ENCODE measurements around the gene CTSZ. TPM values are rescaled to one million over a fixed set of nuclear protein-coding genes. Genes with fewer than 3 reads are reported as not detected.

Gene CTSZ
- total RNA-seq, 4 donors from 2014 or later, result 22.3 to 89.7 (median 57.2) TPM

GRCh38 chr20:58945965-58946631, 61.0 kb downstream of the CTSZ start:
- Histone ChIP-seq H3K27ac (no peak overlapping the region), H3K36me3 (no peaks in the 10 kb centered on the region), H3K4me3 (no peak overlapping the region), H3K27me3 (no peaks in the 10 kb centered on the region), H3K9me3 (no peaks in the 10 kb centered on the region), H3K4me1 (no peaks in the 10 kb centered on the region)
- DNase-seq, result no peak
- intact Hi-C loops (cut with DNase I), result no loop called here
- WGBS, 2 donors, result 83 to 87% methylated on average over 10 of the region's 10 CpGs
- no peak for TF ChIP-seq POLR2A (IDR thresholded peaks at IDR 0.05)

Other genes with a start within 250 kb of the CTSZ start
- under 1 TPM in 3 of 4 donors, not detected in 1; 0.19 to 0.48 (median 0.34) TPM for gene GNAS-AS1, start 156.4 kb downstream of the CTSZ start, total RNA-seq
- gene GNAS, start 154.5 kb downstream of the CTSZ start, total RNA-seq, result 100 to 1,000 TPM; 334 to 513 (median 458) TPM
- gene NELFCD, start 26.0 kb downstream of the CTSZ start, total RNA-seq, result 10 to 100 TPM; 40.5 to 64.3 (median 49.9) TPM
- under 1 TPM in 1 of 4 donors, not detected in 3; 0.19 TPM for gene TUBB1, start 12.2 kb upstream of the CTSZ start, total RNA-seq
- gene ATP5F1E, start 25.1 kb upstream of the CTSZ start, total RNA-seq, result 10 to 100 TPM; 11.6 to 35.5 (median 26.0) TPM
- 10 to 100 TPM; 44.7 to 73.1 (median 68.5) TPM for gene PRELID3B, start 35.5 kb upstream of the CTSZ start, total RNA-seq
- gene ZNF831, start 156.6 kb upstream of the CTSZ start, total RNA-seq, result 1 to 10 TPM in 1 of 4 donors, under 1 TPM in 3; 0.38 to 1.7 (median 0.60) TPM